H9 (cell line): Measurements from ENCODE around the gene CELSR2. TPM values are rescaled to one million over a fixed set of nuclear protein-coding genes. Genes with fewer than 3 reads are reported as not detected.

Experiments
- DNase-seq: peaks from one replicate; pipeline ENCODE4 v3.0.0-alpha.2; 2017
- H2AFZ ChIP-seq: one replicate; pipeline ENCODE4 v1.6.1; 2013; ENCODE audit warnings: mild to moderate bottlenecking, low read length, control low read depth, moderate library complexity
- H2AK5ac ChIP-seq: 2 replicates; pipeline ENCODE4 v1.6.1; 2013; ENCODE audit warnings: low read length, control low read depth, mixed read lengths; ENCODE audit not compliant: insufficient read length
- H2BK120ac ChIP-seq: one replicate; pipeline ENCODE4 v1.6.1; 2013; ENCODE audit warnings: low read depth, mild to moderate bottlenecking, low read length, control low read depth, inconsistent platforms; ENCODE audit not compliant: poor library complexity, severe bottlenecking
- H2BK12ac ChIP-seq: 2 replicates; pipeline ENCODE4 v1.6.1; 2013; ENCODE audit warnings: low read length, control low read depth, mixed read lengths, low read depth; ENCODE audit not compliant: insufficient read length
- H2BK15ac ChIP-seq: 2 replicates; pipeline ENCODE4 v1.6.1; 2013; ENCODE audit warnings: low read depth, low read length, control low read depth
- H2BK20ac ChIP-seq: one replicate; pipeline ENCODE4 v1.6.1; 2013; ENCODE audit warnings: low read depth, mild to moderate bottlenecking, low read length, control low read depth, inconsistent platforms; ENCODE audit not compliant: poor library complexity, severe bottlenecking
- H2BK5ac ChIP-seq: 2 replicates; pipeline ENCODE4 v1.6.1; 2013; ENCODE audit warnings: low read length, control low read depth, mixed read lengths; ENCODE audit not compliant: insufficient read length
- H3K14ac ChIP-seq: 2 replicates; pipeline ENCODE4 v1.6.1; 2013; ENCODE audit warnings: low read length, control low read depth; ENCODE audit not compliant: insufficient read depth
- H3K18ac ChIP-seq: 2 replicates; pipeline ENCODE4 v1.6.1; 2013; ENCODE audit warnings: low read depth, mild to moderate bottlenecking, mixed read lengths, low read length, control low read depth; ENCODE audit not compliant: insufficient read length
- H3K23ac ChIP-seq: 2 replicates; pipeline ENCODE4 v1.6.1; 2013; ENCODE audit warnings: low read length, control low read depth, mixed read lengths, low read depth; ENCODE audit not compliant: insufficient read length
- H3K23me2 ChIP-seq: 2 replicates; pipeline ENCODE4 v1.6.1; 2013; ENCODE audit warnings: low read depth, mild to moderate bottlenecking, mixed read lengths, low read length, control low read depth; ENCODE audit not compliant: insufficient read length, poor library complexity, severe bottlenecking
- H3K27ac ChIP-seq: 2 replicates; pipeline ENCODE4 v1.5.1; 2013; ENCODE audit warnings: low read length, control low read depth, mixed read lengths, low read depth; ENCODE audit not compliant: insufficient read length
- H3K27me3 ChIP-seq: 2 replicates; pipeline ENCODE4 v1.6.1; 2013; ENCODE audit warnings: low read length, control low read depth, inconsistent platforms; ENCODE audit not compliant: insufficient read depth
- H3K4ac ChIP-seq: 2 replicates; pipeline ENCODE4 v1.6.1; 2013; ENCODE audit warnings: low read depth, mild to moderate bottlenecking, control low read depth, inconsistent platforms, low read length, moderate library complexity
- H3K4me1 ChIP-seq: 2 replicates; pipeline ENCODE4 v1.6.1; 2013; ENCODE audit warnings: low read length, control low read depth, inconsistent platforms; ENCODE audit not compliant: insufficient read depth
- H3K4me2 ChIP-seq: 2 replicates; pipeline ENCODE4 v1.6.1; 2013; ENCODE audit warnings: low read length, control low read depth, mixed read lengths; ENCODE audit not compliant: insufficient read length, insufficient read depth
- H3K56ac ChIP-seq: 2 replicates; pipeline ENCODE4 v1.6.1; 2013; ENCODE audit warnings: low read depth, mild to moderate bottlenecking, mixed read lengths, low read length, control low read depth; ENCODE audit not compliant: insufficient read length
- H3K79me1 ChIP-seq: 2 replicates; pipeline ENCODE4 v1.6.1; 2013; ENCODE audit warnings: low read depth, mild to moderate bottlenecking, moderate library complexity, low read length, control low read depth, inconsistent platforms; ENCODE audit not compliant: insufficient read depth, poor library complexity, severe bottlenecking
- H3K79me2 ChIP-seq: 2 replicates; pipeline ENCODE4 v1.6.1; 2013; ENCODE audit warnings: low read length, control low read depth, inconsistent platforms; ENCODE audit not compliant: insufficient read depth
- H3K9ac ChIP-seq: 2 replicates; pipeline ENCODE4 v1.6.1; 2013; ENCODE audit warnings: low read length, control low read depth, mixed read lengths; ENCODE audit not compliant: insufficient read length; ENCODE audit errors: extremely low read depth
- H3K9me3 ChIP-seq: one replicate; pipeline ENCODE4 v1.6.1; 2013; ENCODE audit warnings: low read depth, low read length, inconsistent platforms; ENCODE audit not compliant: control insufficient read depth
- H3T11ph ChIP-seq: one replicate; pipeline ENCODE4 v1.6.1; 2013; ENCODE audit warnings: mild to moderate bottlenecking, low read length, control low read depth, inconsistent platforms
- H4K20me1 ChIP-seq: one replicate; pipeline ENCODE4 v1.6.1; 2013; ENCODE audit not compliant: control insufficient read depth, insufficient read length, insufficient read depth
- H4K5ac ChIP-seq: 2 replicates; pipeline ENCODE4 v1.6.1; 2013; ENCODE audit warnings: low read depth, mild to moderate bottlenecking, mixed read lengths, low read length, control low read depth; ENCODE audit not compliant: insufficient read length
- H4K8ac ChIP-seq: replicated peaks from 2 replicates; pipeline ENCODE4 v1.6.1; 2013; ENCODE audit warnings: low read length, control low read depth, mixed read lengths, low read depth; ENCODE audit not compliant: insufficient read length
- H4K91ac ChIP-seq: 2 replicates; pipeline ENCODE4 v1.6.1; 2013; ENCODE audit warnings: low read depth, mild to moderate bottlenecking, moderate library complexity, mixed read lengths, low read length, control low read depth; ENCODE audit not compliant: insufficient read length
- H3K27ac Mint-ChIP-seq, 3 experiments: 2 replicates in 2 of 3; 3 replicates in 1 of 3; pipeline ENCODE4 v1.8.0; 2020 to 2021; ENCODE audit warnings: mixed read lengths in 3 of 3, mild to moderate bottlenecking in 1 of 3, moderate library complexity in 1 of 3
- H3K27me3 Mint-ChIP-seq: 2 replicates; pipeline ENCODE4 v1.8.0; 2021; ENCODE audit warnings: low read depth, mild to moderate bottlenecking, moderate library complexity, mixed read lengths
- H3K36me3 Mint-ChIP-seq, 3 experiments: 2 replicates in 2 of 3; 3 replicates in 1 of 3; pipeline ENCODE4 v1.8.0; 2020 to 2021; ENCODE audit warnings: low read depth in 3 of 3, mixed read lengths in 3 of 3; ENCODE audit not compliant: insufficient read depth in 1 of 3
- H3K4me1 Mint-ChIP-seq, 2 experiments: 2 replicates each; pipeline ENCODE4 v1.8.0; 2020; ENCODE audit warnings: mixed read lengths in 2 of 2
- H3K4me3 Mint-ChIP-seq, 2 experiments: 2 replicates in 1 of 2; 3 replicates in 1 of 2; pipeline ENCODE4 v1.8.0; 2020 to 2021; ENCODE audit warnings: mild to moderate bottlenecking in 2 of 2, mixed read lengths in 2 of 2, moderate library complexity in 1 of 2
- H3K9me3 Mint-ChIP-seq, 2 experiments: 2 replicates in 1 of 2; 3 replicates in 1 of 2; pipeline ENCODE4 v1.8.0; 2020; ENCODE audit warnings: mild to moderate bottlenecking in 2 of 2, mixed read lengths in 2 of 2, moderate library complexity in 1 of 2
- CTCF ChIP-seq: fragments of 200-600 bp; sonication (generic); conservative IDR thresholded peaks from 3 replicates; pipeline ENCODE4 v1.8.0; 2021; ENCODE audit warnings: antibody characterized with exemption, mild to moderate bottlenecking
- WGBS: extraction: QIAGEN DNeasy Blood & Tissue Kit; methylation state at CpG from one replicate; pipeline ENCODE4 v1.1.7; 2013; ENCODE audit warnings: missing lambda C conversion rate, low lambda C conversion rate, mixed read lengths; ENCODE audit not compliant: insufficient read length; ENCODE audit errors: extremely low coverage; 5-methylcytosine and 5-hydroxymethylcytosine counted together
- total RNA-seq: library from RNA; stranded (reverse); gene quantifications from 2 replicates; pipeline ENCODE4 v1.2.1, GENCODE V29; 2021

CELSR2 gene
- total RNA-seq, 1 experiment from 2014 or later, result 29.2 TPM

- no peaks in the 10 kb centered on the region for H3K9me3 ChIP-seq
- no peaks in the 10 kb centered on the region for H4K20me1 ChIP-seq
- H4K91ac ChIP-seq, result no peak overlapping the region
- no peak overlapping the region for H2AK5ac ChIP-seq
- H3K23me2 ChIP-seq, result no peaks in the 10 kb centered on the region
- no peak overlapping the region for H3K18ac ChIP-seq
- WGBS, result no CpG with 5 or more reads among the region's 4 CpGs
- H4K5ac ChIP-seq, result no peak overlapping the region
- H3K36me3 Mint-ChIP-seq, result peaks cover 9 to 50% (median 35%) of the 10 kb centered on the region in 3 experiments; a peak in 6 of 7 replicates
- no peaks in the 10 kb centered on the region; a peak in 1 of 5 replicates for H3K9me3 Mint-ChIP-seq
- H3K4me1 ChIP-seq, result no peaks in the 10 kb centered on the region
- H2AFZ ChIP-seq, result no peak overlapping the region
- H3K14ac ChIP-seq, result no peak overlapping the region
- H2BK15ac ChIP-seq, result no peak overlapping the region
- H3K4ac ChIP-seq, result no peak overlapping the region
- no peak overlapping the region for H4K8ac ChIP-seq
- H3K4me2 ChIP-seq, result no peak overlapping the region
- no peak overlapping the region for H3K4me3 Mint-ChIP-seq
- no peak overlapping the region for H3K23ac ChIP-seq
- H3K27me3 Mint-ChIP-seq, result no peaks in the 10 kb centered on the region
- no peak overlapping the region for H2BK12ac ChIP-seq
- no peak for DNase-seq
- H3K4me1 Mint-ChIP-seq, result peaks cover 10 to 17% of the 10 kb centered on the region in 2 experiments
- no peak overlapping the region for H2BK120ac ChIP-seq
- H3K79me1 ChIP-seq, result no peaks in the 10 kb centered on the region
- H3K27ac Mint-ChIP-seq, result no peak overlapping the region
- no peak overlapping the region for H3K56ac ChIP-seq
- no peak overlapping the region for H3T11ph ChIP-seq
- no peak overlapping the region for H3K9ac ChIP-seq
- no peaks in the 10 kb centered on the region for H3K27me3 ChIP-seq
- H2BK5ac ChIP-seq, result no peak overlapping the region
- no peak overlapping the region for H3K27ac ChIP-seq
- no peaks in the 10 kb centered on the region for H3K79me2 ChIP-seq
- no peak for TF ChIP-seq CTCF
- no peak overlapping the region for H2BK20ac ChIP-seq
Measured at GRCh38 chr1:109265016-109265415, 15.7 kb downstream of the CELSR2 start.
